ENCODE data around the gene CPEB4.

The CPEB4 gene

GRCh38 chr5:173953528-173954090 lies 65.5 kb downstream of the CPEB4 start:
- no peak for DNase-seq

GRCh38 chr5:173954671-173955521 lies 66.7 kb downstream of the CPEB4 start:
- no peak for DNase-seq

GRCh38 chr5:173960986-173961385 lies 72.8 kb downstream of the CPEB4 start:
- DNase-seq, result no peak

- DNase-seq, result no peak
Observed at GRCh38 chr5:173961418-173961817, 73.3 kb downstream of the CPEB4 start.

GRCh38 chr5:173962436-173962972 lies 74.4 kb downstream of the CPEB4 start:
- DNase-seq, result no peak

- DNase-seq, result no peak
Observed at GRCh38 chr5:173963182-173963838, 75.2 kb downstream of the CPEB4 start.

GRCh38 chr5:173963867-173964441 lies 75.8 kb downstream of the CPEB4 start:
- peak; percentile 87 for DNase-seq

GRCh38 chr5:173964506-173964905 lies 76.4 kb downstream of the CPEB4 start:
- DNase-seq, result no peak

GRCh38 chr5:173967241-173967640 lies 79.1 kb downstream of the CPEB4 start:
- DNase-seq, result no peak

GRCh38 chr5:173968154-173968797 lies 80.1 kb downstream of the CPEB4 start:
- DNase-seq, result no peak

- no peak for DNase-seq
Observed at GRCh38 chr5:173969167-173970049, 81.3 kb downstream of the CPEB4 start.

- DNase-seq, result no peak
Observed at GRCh38 chr5:173970878-173971650, 82.9 kb downstream of the CPEB4 start.

- DNase-seq, result no peak
Observed at GRCh38 chr5:173971681-173972345, 83.7 kb downstream of the CPEB4 start.

- no peak for DNase-seq
Observed at GRCh38 chr5:173972607-173972924, 84.4 kb downstream of the CPEB4 start.

GRCh38 chr5:173972925-173973615 lies 84.9 kb downstream of the CPEB4 start:
- DNase-seq, result peak; percentile 49

- no peak for DNase-seq
Observed at GRCh38 chr5:173973616-173973969, 85.4 kb downstream of the CPEB4 start.

- no peak for DNase-seq
Observed at GRCh38 chr5:173974688-173975239, 86.6 kb downstream of the CPEB4 start.

GRCh38 chr5:173981185-173981761 lies 93.1 kb downstream of the CPEB4 start:
- DNase-seq, result no peak

- no peak for DNase-seq
Observed at GRCh38 chr5:173984218-173984617, 96.1 kb downstream of the CPEB4 start.

Measured in NCI-H1092 (cell line).